Liver (tissue), 9 donors: ENCODE measurements around the gene CHI3L2. TPM values are rescaled to one million over a fixed set of nuclear protein-coding genes. Genes with fewer than 3 reads are reported as not detected.
A peak's percentile ranks its signal among the peaks of the same experiment; 100 is the strongest.

Source experiments
- DNase-seq: peaks from one replicate; pipeline ENCODE4 v3.0.0-alpha.2; 2017; ENCODE audit warnings: low spot score
- H3K27ac ChIP-seq, 2 donors: one replicate each; pipeline ENCODE4 v1.7.0; 2013; ENCODE audit warnings: inconsistent platforms in 2 of 2, low read length in 2 of 2, control low read depth in 1 of 2, low read depth in 1 of 2, mild to moderate bottlenecking in 1 of 2
- H3K27me3 ChIP-seq, 4 donors: one replicate each; pipeline versions ENCODE4 v1.6.1 to v1.7.0; 2013; ENCODE audit warnings: low read length in 3 of 4, inconsistent platforms in 1 of 4, mild to moderate bottlenecking in 1 of 4, moderate library complexity in 1 of 4; ENCODE audit not compliant: control insufficient read depth in 4 of 4, insufficient read depth in 4 of 4
- H3K36me3 ChIP-seq, 4 donors: one replicate each; pipeline versions ENCODE4 v1.6.1 to v1.7.0; 2013; ENCODE audit warnings: low read length in 3 of 4, mild to moderate bottlenecking in 3 of 4, low read depth in 1 of 4, moderate library complexity in 1 of 4; ENCODE audit not compliant: control insufficient read depth in 4 of 4, insufficient read depth in 3 of 4
- H3K4me1 ChIP-seq, 4 donors: one replicate each; pipeline versions ENCODE4 v1.6.1 to v1.7.0; 2013; ENCODE audit warnings: low read length in 3 of 4, mild to moderate bottlenecking in 3 of 4, moderate library complexity in 1 of 4; ENCODE audit not compliant: control insufficient read depth in 4 of 4, insufficient read depth in 4 of 4
- H3K4me3 ChIP-seq, 3 donors: one replicate each; pipeline versions ENCODE4 v1.6.1 to v1.7.0; 2013; ENCODE audit warnings: low read length in 3 of 3, control low read depth in 1 of 3, low read depth in 1 of 3, mild to moderate bottlenecking in 1 of 3
- H3K9ac ChIP-seq, 2 donors: one replicate each; pipeline ENCODE4 v1.7.0; 2013; ENCODE audit warnings: low read length in 2 of 2, mild to moderate bottlenecking in 2 of 2, moderate library complexity in 2 of 2, control low read depth in 1 of 2, low read depth in 1 of 2
- H3K9me3 ChIP-seq, 4 donors: one replicate each; pipeline versions ENCODE4 v1.6.1 to v1.7.0; 2013; ENCODE audit warnings: low read length in 3 of 4; ENCODE audit not compliant: control insufficient read depth in 4 of 4
- EGR1 ChIP-seq, 2 donors: IDR thresholded peaks; 2 replicates each; pipeline ENCODE4 v1.6.1; 2016 to 2018; ENCODE audit warnings: antibody characterized with exemption in 2 of 2, low read depth in 2 of 2
- FOXA1 ChIP-seq: IDR thresholded peaks from 2 replicates; pipeline ENCODE4 v1.6.1; 2016; ENCODE audit warnings: antibody characterized with exemption
- FOXA2 ChIP-seq: IDR thresholded peaks from 2 replicates; pipeline ENCODE4 v1.6.1; 2016; ENCODE audit warnings: antibody characterized with exemption
- GABPA ChIP-seq, 2 donors: IDR thresholded peaks in 1 of 2; conservative IDR thresholded peaks in 1 of 2; 2 replicates each; pipeline ENCODE4 v1.6.1; 2016; ENCODE audit warnings: antibody characterized with exemption in 2 of 2, mild to moderate bottlenecking in 1 of 2, moderate library complexity in 1 of 2
- HNF4A ChIP-seq, 2 donors: conservative IDR thresholded peaks; 2 replicates each; pipeline ENCODE4 v1.6.1; 2016; ENCODE audit warnings: antibody characterized with exemption in 2 of 2, mild to moderate bottlenecking in 2 of 2
- HNF4G ChIP-seq: IDR thresholded peaks from 2 replicates; pipeline ENCODE4 v1.6.1; 2016; ENCODE audit warnings: antibody characterized with exemption
- JUND ChIP-seq, 2 donors: IDR thresholded peaks; 2 replicates each; pipeline ENCODE4 v1.6.1; 2016; ENCODE audit warnings: antibody characterized with exemption in 2 of 2
- RAD21 ChIP-seq, 2 donors: IDR thresholded peaks; 2 replicates each; pipeline ENCODE4 v1.6.1; 2016; ENCODE audit warnings: antibody characterized with exemption in 2 of 2, mild to moderate bottlenecking in 2 of 2
- RXRA ChIP-seq, 2 donors: IDR thresholded peaks; 2 replicates each; pipeline ENCODE4 v1.6.1; 2017 to 2018; ENCODE audit warnings: antibody characterized with exemption in 2 of 2, mild to moderate bottlenecking in 1 of 2
- SP1 ChIP-seq: IDR thresholded peaks from 2 replicates; pipeline ENCODE4 v1.6.1; 2018; ENCODE audit warnings: antibody characterized with exemption, mild to moderate bottlenecking
- TAF1 ChIP-seq: conservative IDR thresholded peaks from 2 replicates; pipeline ENCODE4 v1.6.1; 2016; ENCODE audit warnings: antibody characterized with exemption, mild to moderate bottlenecking
- YY1 ChIP-seq: IDR thresholded peaks from 2 replicates; pipeline ENCODE4 v1.6.1; 2016; ENCODE audit warnings: antibody characterized with exemption, mild to moderate bottlenecking
- WGBS: extraction: QIAGEN DNeasy Blood & Tissue Kit; methylation state at CpG from one replicate; pipeline ENCODE4 v1.1.7; 2013; 5-methylcytosine and 5-hydroxymethylcytosine counted together
- polyA plus RNA-seq, 2 donors: library from polyadenylated mRNA; stranded (reverse) in 1 of 2; unstranded in 1 of 2; fragments of 200-250 nt in 1 of 2; fragments of >200 nt in 1 of 2; fragmentation: Nextera tagmentation in 1 of 2; extraction: Ambion mirVana in 1 of 2; gene quantifications; one replicate each; pipeline versions ENCODE4 v1.2.1 to v1.2.3, GENCODE V29; 2013 to 2015
- total RNA-seq, 2 donors: library from RNA; depleted of rRNA; stranded (reverse); fragments of >200 nt; gene quantifications; one replicate each; pipeline ENCODE4 v1.2.3, GENCODE V29; 2014
- TF ChIP-seq, protein P1 (sequence below): IDR thresholded peaks from 2 replicates; pipeline ENCODE4 v1.6.1; 2016; ENCODE audit warnings: antibody characterized with exemption
- TF ChIP-seq, protein P2 (sequence below): IDR thresholded peaks from 2 replicates; pipeline ENCODE4 v1.6.1; 2016; ENCODE audit warnings: antibody characterized with exemption
- TF ChIP-seq, protein P3 (sequence below): IDR thresholded peaks from 2 replicates; pipeline ENCODE4 v1.6.1; 2016; ENCODE audit warnings: antibody characterized with exemption, mild to moderate bottlenecking
- TF ChIP-seq, protein P4 (sequence below): fragments of 150-350 bp; IDR thresholded peaks from 2 replicates; pipeline ENCODE4 v1.5.1; 2017; ENCODE audit warnings: improper control_type of control experiment, low read depth, low read length; ENCODE audit not compliant: missing input control
- TF ChIP-seq, protein P5 (sequence below): IDR thresholded peaks from 2 replicates; pipeline ENCODE4 v1.6.1; 2016; ENCODE audit warnings: antibody characterized with exemption
- donor health status: healthy.
- donor health status: healthy.
- donor health status: healthy.
- donor health status: healthy.
- donor health status: healthy.

Gene CHI3L2
- total and polyA plus RNA-seq, 4 donors: 0.07 to 0.32 (median 0.24) TPM

DNA sequence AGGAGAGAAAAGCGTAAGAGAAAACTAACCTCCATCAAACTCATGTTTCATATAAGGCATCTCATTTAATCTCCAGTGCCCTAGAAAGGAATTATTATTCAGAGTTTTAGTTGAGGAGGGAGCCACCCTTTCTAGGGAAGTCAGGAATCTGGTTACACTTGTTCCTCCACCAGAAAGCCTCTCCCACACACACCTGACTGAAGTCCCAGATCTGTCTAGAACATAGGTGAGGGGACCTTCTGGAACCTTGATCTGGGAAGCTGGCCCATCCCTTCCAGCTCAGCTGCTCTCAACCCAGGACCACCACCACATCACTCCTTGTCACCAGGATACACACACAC lies 25.2 kb upstream of the CHI3L2 start (continued):
- TF ChIP-seq, protein P1, sequence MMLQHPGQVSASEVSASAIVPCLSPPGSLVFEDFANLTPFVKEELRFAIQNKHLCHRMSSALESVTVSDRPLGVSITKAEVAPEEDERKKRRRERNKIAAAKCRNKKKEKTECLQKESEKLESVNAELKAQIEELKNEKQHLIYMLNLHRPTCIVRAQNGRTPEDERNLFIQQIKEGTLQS: no peak
- TF ChIP-seq, protein P2, sequence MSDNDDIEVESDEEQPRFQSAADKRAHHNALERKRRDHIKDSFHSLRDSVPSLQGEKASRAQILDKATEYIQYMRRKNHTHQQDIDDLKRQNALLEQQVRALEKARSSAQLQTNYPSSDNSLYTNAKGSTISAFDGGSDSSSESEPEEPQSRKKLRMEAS: no peak
- TF ChIP-seq FOXA2: no peak

DNA sequence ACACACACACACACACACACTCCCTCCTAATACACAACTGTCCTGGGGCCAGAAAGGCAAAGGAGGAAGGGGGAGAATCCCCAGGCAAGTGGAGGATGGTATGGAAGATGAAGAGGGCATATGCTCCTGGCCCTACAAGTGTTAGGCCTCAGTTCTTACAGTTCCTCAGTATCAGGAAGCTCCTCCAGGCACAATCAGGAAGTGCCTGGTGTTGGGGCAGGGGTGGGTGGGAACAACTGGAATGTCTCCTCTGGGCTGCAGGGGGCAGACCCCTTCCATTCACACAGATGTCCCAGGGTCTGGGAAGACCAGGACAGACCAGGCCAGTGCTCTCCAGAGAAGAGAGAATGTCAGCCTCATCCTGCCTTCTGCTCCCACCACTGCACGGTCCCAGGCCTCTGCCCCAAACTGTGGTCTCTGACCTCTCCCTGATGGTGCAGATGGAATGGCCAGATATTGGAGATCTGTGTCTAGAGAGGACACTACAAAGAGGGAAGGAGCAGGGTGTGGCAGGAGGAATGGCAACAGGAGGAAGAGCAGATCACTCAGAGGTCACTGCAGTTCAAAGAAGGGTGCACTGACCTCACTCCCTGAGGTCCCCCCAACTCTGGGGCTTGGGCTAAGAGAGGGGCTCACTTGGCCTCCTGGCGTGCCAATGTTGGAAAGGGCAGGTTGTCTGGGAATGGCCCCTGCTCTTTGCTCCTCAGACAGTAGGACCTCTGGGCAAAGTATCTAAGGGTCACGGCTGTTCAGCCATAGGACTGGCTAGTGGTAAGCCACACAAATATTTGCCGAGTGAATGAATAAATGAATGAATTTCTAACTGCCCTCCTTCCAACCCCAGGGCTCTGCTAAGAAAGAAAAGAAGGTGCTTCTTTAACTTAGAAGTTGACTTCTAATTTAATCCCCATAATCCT lies 24.5 kb upstream of the CHI3L2 start:
- H3K27ac ChIP-seq: peak overlapping the region; percentile 90 to 92
- peaks cover 0 to 2% (median 0%) of the 10 kb centered on the region in 4 donors for H3K36me3 ChIP-seq
- no peaks in the 10 kb centered on the region for H3K27me3 ChIP-seq
- no peaks in the 10 kb centered on the region for H3K9me3 ChIP-seq
- H3K4me3 ChIP-seq: peak overlapping the region; percentile 45 to 88 (median 74)
- 54% methylated on average over 4 of the region's 4 CpGs for WGBS
- peak overlapping the region; percentile 46 to 86 for H3K9ac ChIP-seq
- peaks cover 10 to 58% (median 43%) of the 10 kb centered on the region in 4 donors for H3K4me1 ChIP-seq
- no peak for TF ChIP-seq JUND (IDR thresholded peaks at IDR 0.05)
- peak; percentile 68 to 85 for TF ChIP-seq HNF4A (conservative IDR thresholded peaks at IDR 0.05)
- peak; percentile 34 to 64 for TF ChIP-seq RXRA (IDR thresholded peaks at IDR 0.05)
- DNase-seq: no peak

DNA sequence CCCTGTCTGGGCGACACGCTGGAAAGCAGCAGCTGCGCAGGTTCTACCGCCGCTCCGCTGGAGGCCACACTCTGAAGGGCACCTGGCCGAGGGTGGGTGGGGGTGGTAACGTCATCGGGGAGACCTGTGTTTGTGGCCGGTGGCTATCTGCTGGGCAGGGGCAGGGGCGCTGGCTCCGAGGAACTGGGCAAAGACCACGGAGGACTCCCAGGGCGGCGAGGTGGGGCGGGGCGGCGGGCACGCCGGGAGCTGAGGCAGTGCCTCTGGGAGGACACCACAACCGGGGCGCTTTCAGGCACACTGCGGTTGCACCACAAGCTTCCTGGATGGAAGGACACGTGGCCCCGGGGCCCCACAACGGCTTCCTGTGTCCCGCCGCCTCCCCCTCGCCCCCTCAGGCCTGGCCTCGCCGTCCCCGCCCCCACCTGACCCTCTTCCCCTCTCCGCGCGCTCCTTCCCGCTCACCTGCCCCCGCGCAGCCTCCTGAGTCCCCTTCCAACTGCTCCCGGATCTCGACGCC lies 23.8 kb upstream of the CHI3L2 start:
- WGBS: 3% methylated on average over 41 of the region's 41 CpGs
- Histone ChIP-seq H3K27ac (peak overlapping the region; percentile 90 to 92), H3K4me1 (peaks cover 10 to 51% (median 43%) of the 10 kb centered on the region in 4 donors), H3K9me3 (no peaks in the 10 kb centered on the region), H3K4me3 (peak overlapping the region; percentile 45 to 88 (median 74)), H3K36me3 (no peaks in the 10 kb centered on the region), H3K27me3 (no peaks in the 10 kb centered on the region), H3K9ac (peak overlapping the region; percentile 46 to 86)
- DNase-seq: peak; percentile 65
- no peak for TF ChIP-seq YY1
- no peak for TF ChIP-seq HNF4G
- TF ChIP-seq GABPA (IDR thresholded peaks at IDR 0.05 in 1 of 2, conservative IDR thresholded peaks at IDR 0.05 in 1 of 2): no peak
- peak in 1 of 2 donors; percentile 26 for TF ChIP-seq EGR1 (IDR thresholded peaks at IDR 0.05; ENCODE audit: low read depth in 2 of 2)
- TF ChIP-seq, protein P3, sequence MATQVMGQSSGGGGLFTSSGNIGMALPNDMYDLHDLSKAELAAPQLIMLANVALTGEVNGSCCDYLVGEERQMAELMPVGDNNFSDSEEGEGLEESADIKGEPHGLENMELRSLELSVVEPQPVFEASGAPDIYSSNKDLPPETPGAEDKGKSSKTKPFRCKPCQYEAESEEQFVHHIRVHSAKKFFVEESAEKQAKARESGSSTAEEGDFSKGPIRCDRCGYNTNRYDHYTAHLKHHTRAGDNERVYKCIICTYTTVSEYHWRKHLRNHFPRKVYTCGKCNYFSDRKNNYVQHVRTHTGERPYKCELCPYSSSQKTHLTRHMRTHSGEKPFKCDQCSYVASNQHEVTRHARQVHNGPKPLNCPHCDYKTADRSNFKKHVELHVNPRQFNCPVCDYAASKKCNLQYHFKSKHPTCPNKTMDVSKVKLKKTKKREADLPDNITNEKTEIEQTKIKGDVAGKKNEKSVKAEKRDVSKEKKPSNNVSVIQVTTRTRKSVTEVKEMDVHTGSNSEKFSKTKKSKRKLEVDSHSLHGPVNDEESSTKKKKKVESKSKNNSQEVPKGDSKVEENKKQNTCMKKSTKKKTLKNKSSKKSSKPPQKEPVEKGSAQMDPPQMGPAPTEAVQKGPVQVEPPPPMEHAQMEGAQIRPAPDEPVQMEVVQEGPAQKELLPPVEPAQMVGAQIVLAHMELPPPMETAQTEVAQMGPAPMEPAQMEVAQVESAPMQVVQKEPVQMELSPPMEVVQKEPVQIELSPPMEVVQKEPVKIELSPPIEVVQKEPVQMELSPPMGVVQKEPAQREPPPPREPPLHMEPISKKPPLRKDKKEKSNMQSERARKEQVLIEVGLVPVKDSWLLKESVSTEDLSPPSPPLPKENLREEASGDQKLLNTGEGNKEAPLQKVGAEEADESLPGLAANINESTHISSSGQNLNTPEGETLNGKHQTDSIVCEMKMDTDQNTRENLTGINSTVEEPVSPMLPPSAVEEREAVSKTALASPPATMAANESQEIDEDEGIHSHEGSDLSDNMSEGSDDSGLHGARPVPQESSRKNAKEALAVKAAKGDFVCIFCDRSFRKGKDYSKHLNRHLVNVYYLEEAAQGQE: no peak
- TF ChIP-seq RXRA (IDR thresholded peaks at IDR 0.05): no peak
- TF ChIP-seq TAF1: no peak
- TF ChIP-seq, protein P1: no peak
- TF ChIP-seq HNF4A (conservative IDR thresholded peaks at IDR 0.05): no peak
- TF ChIP-seq FOXA2: no peak
- TF ChIP-seq, protein P2: no peak
- peak in 1 of 2 donors; percentile 12 for TF ChIP-seq RAD21 (IDR thresholded peaks at IDR 0.05)
- TF ChIP-seq JUND (IDR thresholded peaks at IDR 0.05): no peak
- TF ChIP-seq SP1: no peak
- no peak for TF ChIP-seq FOXA1
- TF ChIP-seq, protein P4, sequence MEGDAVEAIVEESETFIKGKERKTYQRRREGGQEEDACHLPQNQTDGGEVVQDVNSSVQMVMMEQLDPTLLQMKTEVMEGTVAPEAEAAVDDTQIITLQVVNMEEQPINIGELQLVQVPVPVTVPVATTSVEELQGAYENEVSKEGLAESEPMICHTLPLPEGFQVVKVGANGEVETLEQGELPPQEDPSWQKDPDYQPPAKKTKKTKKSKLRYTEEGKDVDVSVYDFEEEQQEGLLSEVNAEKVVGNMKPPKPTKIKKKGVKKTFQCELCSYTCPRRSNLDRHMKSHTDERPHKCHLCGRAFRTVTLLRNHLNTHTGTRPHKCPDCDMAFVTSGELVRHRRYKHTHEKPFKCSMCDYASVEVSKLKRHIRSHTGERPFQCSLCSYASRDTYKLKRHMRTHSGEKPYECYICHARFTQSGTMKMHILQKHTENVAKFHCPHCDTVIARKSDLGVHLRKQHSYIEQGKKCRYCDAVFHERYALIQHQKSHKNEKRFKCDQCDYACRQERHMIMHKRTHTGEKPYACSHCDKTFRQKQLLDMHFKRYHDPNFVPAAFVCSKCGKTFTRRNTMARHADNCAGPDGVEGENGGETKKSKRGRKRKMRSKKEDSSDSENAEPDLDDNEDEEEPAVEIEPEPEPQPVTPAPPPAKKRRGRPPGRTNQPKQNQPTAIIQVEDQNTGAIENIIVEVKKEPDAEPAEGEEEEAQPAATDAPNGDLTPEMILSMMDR: no peak
- TF ChIP-seq, protein P5, sequence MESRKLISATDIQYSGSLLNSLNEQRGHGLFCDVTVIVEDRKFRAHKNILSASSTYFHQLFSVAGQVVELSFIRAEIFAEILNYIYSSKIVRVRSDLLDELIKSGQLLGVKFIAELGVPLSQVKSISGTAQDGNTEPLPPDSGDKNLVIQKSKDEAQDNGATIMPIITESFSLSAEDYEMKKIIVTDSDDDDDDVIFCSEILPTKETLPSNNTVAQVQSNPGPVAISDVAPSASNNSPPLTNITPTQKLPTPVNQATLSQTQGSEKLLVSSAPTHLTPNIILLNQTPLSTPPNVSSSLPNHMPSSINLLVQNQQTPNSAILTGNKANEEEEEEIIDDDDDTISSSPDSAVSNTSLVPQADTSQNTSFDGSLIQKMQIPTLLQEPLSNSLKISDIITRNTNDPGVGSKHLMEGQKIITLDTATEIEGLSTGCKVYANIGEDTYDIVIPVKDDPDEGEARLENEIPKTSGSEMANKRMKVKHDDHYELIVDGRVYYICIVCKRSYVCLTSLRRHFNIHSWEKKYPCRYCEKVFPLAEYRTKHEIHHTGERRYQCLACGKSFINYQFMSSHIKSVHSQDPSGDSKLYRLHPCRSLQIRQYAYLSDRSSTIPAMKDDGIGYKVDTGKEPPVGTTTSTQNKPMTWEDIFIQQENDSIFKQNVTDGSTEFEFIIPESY: no peak
